Endothelial cell (in vitro differentiated cells): Measurements from ENCODE around the gene ORC4. TPM values are rescaled to one million over a fixed set of nuclear protein-coding genes. Genes with fewer than 3 reads are reported as not detected.
"Not testable (repeated sequence)": the region's sequence is repeated elsewhere in the genome, so short reads cannot be mapped to it uniquely, and the experiment has no call there.

Experiments
- DNase-seq: peaks from one replicate; pipeline ENCODE4 v3.0.0; 2021; ENCODE audit warnings: low spot score
- H3K27ac Mint-ChIP-seq: one replicate; pipeline ENCODE4 v1.8.0; 2021; ENCODE audit warnings: mixed read lengths, inconsistent platforms; ENCODE audit not compliant: unreplicated experiment
- H3K27me3 Mint-ChIP-seq: one replicate; pipeline ENCODE4 v1.8.0; 2021; ENCODE audit warnings: mild to moderate bottlenecking, moderate library complexity, mixed read lengths, inconsistent platforms; ENCODE audit not compliant: unreplicated experiment
- H3K36me3 Mint-ChIP-seq: one replicate; pipeline ENCODE4 v1.8.0; 2021; ENCODE audit warnings: mild to moderate bottlenecking, low read depth, mixed read lengths, inconsistent platforms; ENCODE audit not compliant: unreplicated experiment
- H3K4me1 Mint-ChIP-seq: one replicate; pipeline ENCODE4 v1.8.0; 2021; ENCODE audit warnings: mild to moderate bottlenecking, mixed read lengths, inconsistent platforms; ENCODE audit not compliant: unreplicated experiment
- H3K4me3 Mint-ChIP-seq: one replicate; pipeline ENCODE4 v1.8.0; 2021; ENCODE audit warnings: mild to moderate bottlenecking, mixed read lengths, inconsistent platforms; ENCODE audit not compliant: unreplicated experiment
- H3K9me3 Mint-ChIP-seq: one replicate; pipeline ENCODE4 v1.8.0; 2021; ENCODE audit warnings: mixed read lengths, inconsistent platforms; ENCODE audit not compliant: unreplicated experiment
- CTCF ChIP-seq: fragments of 200-600 bp; sonication (generic); IDR thresholded peaks from one replicate; pipeline ENCODE4 v1.5.0; 2021; ENCODE audit warnings: antibody characterized with exemption; ENCODE audit not compliant: unreplicated experiment
- total RNA-seq: library from RNA; stranded (reverse); fragmentation: NEBNext Ultra II Directional; extraction: Animal tissue kit (Norgen Biotek cat#: 25700); gene quantifications from one replicate; pipeline ENCODE4 v1.2.1, GENCODE V29; 2021; ENCODE audit not compliant: unreplicated experiment

Gene ORC4
- total RNA-seq, 1 donor from 2014 or later = 41.3 TPM

- Mint-ChIP-seq H3K27ac (no peak overlapping the region), H3K9me3 (no peaks in the 10 kb centered on the region), H3K36me3 (peaks cover 4% of the 10 kb centered on the region), H3K27me3 (peaks cover 2% of the 10 kb centered on the region), H3K4me1 (peaks cover 5% of the 10 kb centered on the region), H3K4me3 (no peak overlapping the region)
- no peak for TF ChIP-seq CTCF
- no peak for DNase-seq
These were observed 13.2 kb downstream of the ORC4 start for GRCh38 chr2:148007219-148007900.

GRCh38 chr2:148006249-148007007, 14.1 kb downstream of the ORC4 start:
- peak; percentile 23 for TF ChIP-seq CTCF
- peaks cover 4% of the 10 kb centered on the region for H3K36me3 Mint-ChIP-seq
- no peak overlapping the region for H3K4me3 Mint-ChIP-seq
- peaks cover 5% of the 10 kb centered on the region for H3K4me1 Mint-ChIP-seq
- H3K27me3 Mint-ChIP-seq = peaks cover 2% of the 10 kb centered on the region
- no peak for DNase-seq
- no peaks in the 10 kb centered on the region for H3K9me3 Mint-ChIP-seq
- H3K27ac Mint-ChIP-seq = no peak overlapping the region

- H3K27ac Mint-ChIP-seq, H3K36me3 Mint-ChIP-seq, H3K9me3 Mint-ChIP-seq, DNase-seq, H3K4me1 Mint-ChIP-seq, H3K4me3 Mint-ChIP-seq, H3K27me3 Mint-ChIP-seq: not testable (repeated sequence)
These were observed 18.1 kb downstream of the ORC4 start for GRCh38 chr2:148002420-148002819.

- no peak for TF ChIP-seq CTCF
- Mint-ChIP-seq H3K4me3 (no peak overlapping the region), H3K9me3 (no peaks in the 10 kb centered on the region), H3K27ac (no peak overlapping the region), H3K4me1 (peaks cover 5% of the 10 kb centered on the region), H3K36me3 (peaks cover 15% of the 10 kb centered on the region), H3K27me3 (peaks cover 2% of the 10 kb centered on the region)
- DNase-seq = no peak
These were observed 20.4 kb downstream of the ORC4 start for GRCh38 chr2:148000095-148000494.

- no peaks in the 10 kb centered on the region for H3K9me3 Mint-ChIP-seq
- H3K27ac Mint-ChIP-seq = no peak overlapping the region
- no peak overlapping the region for H3K4me3 Mint-ChIP-seq
- H3K36me3 Mint-ChIP-seq = peaks cover 21% of the 10 kb centered on the region
- TF ChIP-seq CTCF = no peak
- peaks cover 1% of the 10 kb centered on the region for H3K27me3 Mint-ChIP-seq
- peaks cover 2% of the 10 kb centered on the region for H3K4me1 Mint-ChIP-seq
- DNase-seq = no peak
These were observed 21.4 kb downstream of the ORC4 start for GRCh38 chr2:147999126-147999525.
